Karpas-422 (cell line): ENCODE results near the gene ARG1. TPM values are rescaled to one million over a fixed set of nuclear protein-coding genes. Genes with fewer than 3 reads are reported as not detected.

ENCODE experiments used
- DNase-seq: peaks from one replicate; pipeline ENCODE4 v3.0.0-alpha.2; 2015
- H2AFZ ChIP-seq: fragments of 200-600 bp; sonication (generic); 2 replicates; pipeline ENCODE4 v1.6.1; 2014; ENCODE audit warnings: antibody characterized with exemption, low read length, mixed read lengths
- H3K27ac ChIP-seq: fragments of 200-600 bp; sonication (generic); 2 replicates; pipeline ENCODE4 v1.5.1; 2014; ENCODE audit warnings: mild to moderate bottlenecking, low read length, moderate library complexity
- H3K27me3 ChIP-seq: fragments of 200-600 bp; sonication (generic); 2 replicates; pipeline ENCODE4 v1.6.1; 2014; ENCODE audit warnings: low read length, mixed read lengths
- H3K36me3 ChIP-seq: fragments of 200-600 bp; sonication (generic); 2 replicates; pipeline ENCODE4 v1.6.1; 2014; ENCODE audit warnings: low read length, mixed read lengths; ENCODE audit not compliant: insufficient read depth
- H3K4me1 ChIP-seq: fragments of 200-600 bp; sonication (generic); 2 replicates; pipeline ENCODE4 v1.6.1; 2014; ENCODE audit warnings: mild to moderate bottlenecking, low read length, mixed read lengths
- H3K4me2 ChIP-seq: fragments of 200-600 bp; sonication (generic); 2 replicates; pipeline ENCODE4 v1.6.1; 2014; ENCODE audit warnings: low read length, low read depth, mild to moderate bottlenecking; ENCODE audit not compliant: poor library complexity, severe bottlenecking
- H3K4me3 ChIP-seq: fragments of 200-600 bp; sonication (generic); 2 replicates; pipeline ENCODE4 v1.5.1; 2014; ENCODE audit warnings: mild to moderate bottlenecking, antibody characterized with exemption, low read length, mixed read lengths
- H3K79me2 ChIP-seq: fragments of 200-600 bp; sonication (generic); 2 replicates; pipeline ENCODE4 v1.6.1; 2014; ENCODE audit warnings: mild to moderate bottlenecking, low read length, mixed read lengths
- H3K9ac ChIP-seq: fragments of 200-600 bp; sonication (generic); 2 replicates; pipeline ENCODE4 v1.6.0; 2014; ENCODE audit warnings: low read length
- H3K9me2 ChIP-seq: fragments of 200-600 bp; sonication (generic), shearing (Covaris generic); replicated peaks from 2 replicates; pipeline ENCODE4 v1.6.0; 2014; ENCODE audit warnings: mild to moderate bottlenecking, low read length, moderate library complexity; ENCODE audit not compliant: insufficient read depth
- H3K9me3 ChIP-seq: fragments of 300-700, 200-600 bp; sonication (generic); 2 replicates; pipeline ENCODE4 v1.6.1; 2014; ENCODE audit warnings: low read length, mixed read lengths
- H4K20me1 ChIP-seq: fragments of 200-600 bp; sonication (generic); 2 replicates; pipeline ENCODE4 v1.6.1; 2014; ENCODE audit warnings: mild to moderate bottlenecking, antibody characterized with exemption, low read length, low read depth; ENCODE audit not compliant: insufficient read depth
- total RNA-seq: library from RNA; depleted of rRNA; stranded (reverse); fragments of >200 nt; shearing (Covaris generic); gene quantifications from 2 replicates; pipeline ENCODE4 v1.2.3, GENCODE V29; 2014; ENCODE audit warnings: low replicate concordance

Gene ARG1
- total RNA-seq, 1 experiment from 2014 or later, result not detected

GRCh38 chr6:131547488-131547887, 25.5 kb upstream of the ARG1 start:
- Histone ChIP-seq H3K9ac (no peak overlapping the region), H3K4me2 (no peak overlapping the region), H3K9me2 (no peaks in the 10 kb centered on the region), H3K36me3 (no peaks in the 10 kb centered on the region), H3K9me3 (no peaks in the 10 kb centered on the region), H3K79me2 (no peaks in the 10 kb centered on the region), H3K27me3 (no peaks in the 10 kb centered on the region), H3K4me3 (no peak overlapping the region), H3K4me1 (no peaks in the 10 kb centered on the region), H3K27ac (no peak overlapping the region), H4K20me1 (no peaks in the 10 kb centered on the region), H2AFZ (no peak overlapping the region)
- no peak for DNase-seq

GRCh38 chr6:131548441-131548840, 24.6 kb upstream of the ARG1 start:
- Histone ChIP-seq H2AFZ (no peak overlapping the region), H4K20me1 (no peaks in the 10 kb centered on the region), H3K9me3 (no peaks in the 10 kb centered on the region), H3K4me1 (no peaks in the 10 kb centered on the region), H3K27me3 (no peaks in the 10 kb centered on the region), H3K4me2 (no peak overlapping the region), H3K79me2 (no peaks in the 10 kb centered on the region), H3K4me3 (no peak overlapping the region), H3K27ac (no peak overlapping the region), H3K9ac (no peak overlapping the region), H3K9me2 (no peaks in the 10 kb centered on the region), H3K36me3 (no peaks in the 10 kb centered on the region)
- DNase-seq, result no peak

GRCh38 chr6:131549811-131550210, 23.2 kb upstream of the ARG1 start:
- Histone ChIP-seq H3K79me2 (no peaks in the 10 kb centered on the region), H3K4me3 (no peak overlapping the region), H4K20me1 (no peaks in the 10 kb centered on the region), H3K36me3 (no peaks in the 10 kb centered on the region), H3K4me2 (no peak overlapping the region), H3K27ac (no peak overlapping the region), H3K27me3 (no peaks in the 10 kb centered on the region), H3K9me3 (no peaks in the 10 kb centered on the region), H3K9me2 (no peaks in the 10 kb centered on the region), H3K9ac (no peak overlapping the region), H2AFZ (no peak overlapping the region), H3K4me1 (no peaks in the 10 kb centered on the region)
- no peak for DNase-seq

GRCh38 chr6:131551902-131552301, 21.1 kb upstream of the ARG1 start:
- H3K9me2 ChIP-seq, result no peaks in the 10 kb centered on the region
- H2AFZ ChIP-seq, result no peak overlapping the region
- no peaks in the 10 kb centered on the region for H3K27me3 ChIP-seq
- H3K4me1 ChIP-seq, result no peaks in the 10 kb centered on the region
- no peak overlapping the region for H3K4me2 ChIP-seq
- H3K79me2 ChIP-seq, result no peaks in the 10 kb centered on the region
- no peaks in the 10 kb centered on the region for H3K9me3 ChIP-seq
- no peak overlapping the region for H3K4me3 ChIP-seq
- no peaks in the 10 kb centered on the region for H4K20me1 ChIP-seq
- H3K9ac ChIP-seq, result no peak overlapping the region
- DNase-seq, result no peak
- no peaks in the 10 kb centered on the region for H3K36me3 ChIP-seq
- no peak overlapping the region for H3K27ac ChIP-seq

GRCh38 chr6:131552572-131552971, 20.5 kb upstream of the ARG1 start:
- Histone ChIP-seq H2AFZ (no peak overlapping the region), H3K9ac (no peak overlapping the region), H3K36me3 (no peaks in the 10 kb centered on the region), H3K4me2 (no peak overlapping the region), H3K27me3 (no peaks in the 10 kb centered on the region), H3K79me2 (no peaks in the 10 kb centered on the region), H3K9me3 (no peaks in the 10 kb centered on the region), H3K4me3 (no peak overlapping the region), H3K9me2 (no peaks in the 10 kb centered on the region), H3K4me1 (no peaks in the 10 kb centered on the region), H3K27ac (no peak overlapping the region), H4K20me1 (no peaks in the 10 kb centered on the region)
- DNase-seq, result no peak

- H3K79me2 ChIP-seq, result no peaks in the 10 kb centered on the region
- H3K4me3 ChIP-seq, result no peak overlapping the region
- no peak overlapping the region for H3K27ac ChIP-seq
- H3K4me2 ChIP-seq, result no peak overlapping the region
- no peak overlapping the region for H3K9ac ChIP-seq
- no peaks in the 10 kb centered on the region for H3K4me1 ChIP-seq
- no peaks in the 10 kb centered on the region for H3K36me3 ChIP-seq
- no peak for DNase-seq
- H3K9me2 ChIP-seq, result no peaks in the 10 kb centered on the region
- no peaks in the 10 kb centered on the region for H4K20me1 ChIP-seq
- H3K27me3 ChIP-seq, result no peaks in the 10 kb centered on the region
- no peaks in the 10 kb centered on the region for H3K9me3 ChIP-seq
- H2AFZ ChIP-seq, result no peak overlapping the region
Observed at GRCh38 chr6:131555992-131556391, 17.0 kb upstream of the ARG1 start.

- DNase-seq, result no peak
- no peaks in the 10 kb centered on the region for H3K36me3 ChIP-seq
- H2AFZ ChIP-seq, result no peak overlapping the region
- H3K4me3 ChIP-seq, result no peak overlapping the region
- no peaks in the 10 kb centered on the region for H4K20me1 ChIP-seq
- H3K9ac ChIP-seq, result no peak overlapping the region
- no peaks in the 10 kb centered on the region for H3K4me1 ChIP-seq
- no peak overlapping the region for H3K4me2 ChIP-seq
- H3K27me3 ChIP-seq, result no peaks in the 10 kb centered on the region
- H3K9me2 ChIP-seq, result no peaks in the 10 kb centered on the region
- no peaks in the 10 kb centered on the region for H3K9me3 ChIP-seq
- H3K27ac ChIP-seq, result no peak overlapping the region
- no peaks in the 10 kb centered on the region for H3K79me2 ChIP-seq
Observed at GRCh38 chr6:131558922-131559321, 14.1 kb upstream of the ARG1 start.

- Histone ChIP-seq H3K4me3 (no peak overlapping the region), H3K9me3 (no peaks in the 10 kb centered on the region), H4K20me1 (no peaks in the 10 kb centered on the region), H3K36me3 (no peaks in the 10 kb centered on the region), H3K9me2 (no peaks in the 10 kb centered on the region), H3K27ac (no peak overlapping the region), H2AFZ (no peak overlapping the region), H3K27me3 (no peaks in the 10 kb centered on the region), H3K4me1 (peaks cover 2% of the 10 kb centered on the region; the same call in 1 of the 2 replicates), H3K9ac (no peak overlapping the region), H3K4me2 (no peak overlapping the region), H3K79me2 (no peaks in the 10 kb centered on the region)
- DNase-seq, result no peak
Observed at GRCh38 chr6:131561925-131562707, 10.9 kb upstream of the ARG1 start.
